ENCODE measurements around the gene CLIP2. TPM values are rescaled to one million over a fixed set of nuclear protein-coding genes. Genes with fewer than 3 reads are reported as not detected.
"Not testable (repeated sequence)": the region's sequence is repeated elsewhere in the genome, so short reads cannot be mapped to it uniquely, and the experiment has no call there.

CLIP2 gene
- total RNA-seq, 2 experiments from 2014 or later: 1.3 to 1.5 TPM

- POLR2A ChIA-PET: no interaction called here
- CTCF ChIA-PET: interaction anchor here (1.6 kb wide), 2 partner anchors 85 to 109 kb away, joined by 4 to 5 read pairs; no protein-coding TSS in a partner anchor
Measured at GRCh38 chr7:74291535-74291934, 2.3 kb downstream of the CLIP2 start.

DNA sequence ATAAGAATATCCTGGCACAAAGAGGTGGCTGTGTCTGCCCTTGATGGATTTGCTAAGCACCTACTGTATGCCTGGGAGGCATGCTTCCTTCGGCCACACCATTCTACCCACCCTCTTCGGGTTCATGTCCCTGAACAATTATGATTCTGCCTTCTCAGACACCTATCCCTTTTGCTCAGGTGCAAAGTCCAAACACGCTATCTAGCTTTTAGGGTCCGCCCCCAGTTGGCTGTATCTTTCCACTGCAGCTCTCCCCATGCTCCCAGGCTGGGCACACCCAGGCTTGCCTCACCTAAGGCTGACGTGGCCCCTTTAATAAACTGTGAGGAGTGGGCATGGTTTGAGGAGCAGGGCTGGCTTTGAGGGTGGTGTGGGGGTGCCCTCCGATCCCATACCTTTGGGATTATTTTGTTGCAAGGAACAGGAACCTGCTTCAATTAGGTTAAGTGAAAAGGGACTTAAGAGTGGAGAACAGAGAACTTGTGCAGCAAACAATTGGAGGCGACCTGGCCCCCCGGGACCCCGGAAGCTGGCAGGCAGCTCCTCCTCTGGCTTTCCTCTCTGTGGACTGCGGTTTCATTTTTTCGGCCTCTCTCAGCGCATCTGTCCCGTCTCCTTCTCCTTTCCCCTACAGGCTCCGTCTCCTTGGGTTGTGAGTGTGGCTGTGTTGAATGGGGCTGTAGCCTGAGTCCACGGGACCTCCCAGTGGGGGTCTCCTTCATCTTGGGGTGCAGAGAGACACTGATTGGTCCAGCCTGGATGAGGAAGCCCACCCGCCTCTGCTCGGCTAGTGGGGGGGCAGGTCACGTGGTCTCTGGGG is 3.8 kb downstream of the CLIP2 start:
- ChIA-PET CTCF (interaction anchor here (1.1 kb wide), 1 partner anchor 108 kb away, joined by 3 read pairs; no protein-coding TSS in a partner anchor), POLR2A (no interaction called here)

DNA sequence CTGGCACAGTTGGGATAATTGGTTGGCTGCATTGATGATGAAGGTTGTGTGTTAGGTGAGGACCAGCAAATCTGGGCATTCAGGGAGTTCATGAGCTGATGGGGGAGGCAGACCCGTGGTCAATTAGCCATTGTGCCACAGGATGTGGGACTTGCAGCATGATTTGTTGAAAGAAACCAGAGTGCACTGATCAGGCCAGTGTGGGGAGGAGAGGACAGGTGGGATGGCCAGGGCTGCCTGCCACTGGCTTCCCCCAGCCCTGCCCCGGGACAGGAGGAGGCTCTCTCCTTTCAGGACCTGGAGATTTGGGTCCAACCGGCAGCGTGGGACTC is 4.3 kb downstream of the CLIP2 start:
- POLR2A ChIA-PET: no interaction called here

DNA sequence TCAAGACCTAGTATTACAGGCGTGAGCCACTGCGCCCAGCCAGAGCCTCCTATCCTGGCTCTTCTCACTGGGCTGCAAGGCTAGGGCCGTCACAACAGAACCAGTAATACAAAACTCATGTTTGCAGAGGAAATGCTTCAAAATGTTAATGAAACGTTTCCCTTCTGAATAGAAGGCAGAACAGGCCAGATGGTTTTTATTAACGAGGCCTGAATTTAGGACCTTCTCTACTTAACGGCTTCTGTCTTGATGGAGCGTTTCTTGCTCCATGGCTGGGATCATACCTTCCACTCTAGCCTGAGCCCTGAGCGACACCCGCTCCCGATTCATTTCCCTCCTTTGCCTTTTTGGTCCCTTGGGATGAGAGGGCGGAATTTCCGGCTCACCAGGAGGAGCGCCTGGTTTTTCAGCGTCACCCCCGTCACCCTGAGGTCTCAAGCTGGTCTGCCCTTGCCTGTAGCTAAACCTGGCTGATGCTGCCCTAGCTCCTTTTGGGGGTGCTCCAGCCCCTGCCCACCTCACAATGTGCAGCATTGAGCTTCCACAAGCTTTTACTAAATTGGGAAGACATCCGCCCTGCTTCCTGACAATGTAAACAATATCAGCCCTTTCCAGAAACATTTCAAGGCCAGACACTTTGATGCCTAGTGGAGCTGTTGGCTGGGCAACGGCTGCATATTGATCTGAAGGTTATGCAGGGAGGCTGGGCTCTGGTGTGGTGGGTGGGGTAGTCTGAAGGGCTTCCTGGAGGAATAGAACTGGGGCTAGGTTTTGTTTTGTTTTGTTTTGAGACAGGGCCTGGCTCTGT is 5.2 kb downstream of the CLIP2 start:
- ChIA-PET CTCF (no interaction called here), POLR2A (no interaction called here)

More for the DNA sequence above, 4.3 kb downstream of the CLIP2 start:
- CTCF ChIA-PET: no interaction called here

DNA sequence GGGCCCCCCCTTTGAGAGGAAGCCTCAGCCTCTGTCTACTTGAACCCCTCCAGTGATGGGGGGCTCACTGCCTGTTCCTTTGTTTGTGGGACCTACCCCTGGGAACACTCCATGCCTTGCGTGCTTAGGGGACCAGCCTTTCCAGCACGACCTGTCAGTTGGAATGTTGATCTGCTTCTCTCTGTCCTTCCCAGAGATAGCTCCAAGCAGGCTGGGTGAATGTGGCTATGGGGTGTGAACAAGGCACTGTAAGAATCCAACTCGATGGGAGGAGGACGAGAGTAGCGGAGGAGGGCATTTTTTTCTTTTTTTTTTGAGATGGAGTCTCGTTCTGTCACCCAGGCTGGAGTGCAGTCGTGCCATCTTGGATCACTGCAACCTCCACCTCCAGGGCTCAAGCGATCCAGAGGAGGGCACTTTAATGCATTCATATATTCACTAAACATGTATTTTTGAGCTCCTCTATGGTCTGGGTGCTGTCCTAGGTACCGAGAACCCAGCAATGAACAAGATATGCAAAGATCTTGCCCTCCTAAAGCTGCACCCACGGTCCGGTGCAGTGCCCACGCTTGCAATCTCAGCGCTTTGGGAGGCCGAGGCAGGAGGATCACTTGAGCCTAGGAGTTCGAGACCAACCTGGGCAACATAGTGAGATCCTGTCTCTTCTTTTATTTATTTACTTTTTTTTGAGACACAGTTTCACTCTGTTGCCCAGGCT is 8.5 kb downstream of the CLIP2 start:
- CTCF ChIA-PET: interaction anchor here (0.7 kb wide), 1 partner anchor 103 kb away, joined by 3 read pairs; no protein-coding TSS in a partner anchor
- POLR2A ChIA-PET: interaction anchor here (0.7 kb wide), 1 partner anchor 1994 kb away, joined by 5 read pairs; no protein-coding TSS in a partner anchor

DNA sequence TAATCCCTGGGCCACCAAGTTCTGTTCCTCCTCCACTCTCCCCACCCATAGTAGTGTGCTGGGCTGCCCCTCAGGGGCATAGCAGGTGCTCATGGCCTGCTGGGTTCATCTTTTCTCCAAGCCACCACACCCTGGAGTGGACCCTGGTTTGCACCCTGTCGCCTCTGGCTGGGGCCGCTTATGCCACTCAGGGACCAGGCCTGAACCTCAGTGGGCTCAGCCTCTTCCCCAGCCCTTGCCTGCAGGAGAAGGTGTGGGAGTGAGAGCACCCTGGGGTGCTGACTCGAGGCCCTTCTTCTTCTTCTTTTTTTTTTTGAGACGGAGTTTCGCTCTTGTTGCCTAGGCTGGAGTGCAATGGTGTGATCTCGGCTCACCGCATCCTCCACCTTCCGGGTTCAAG is 10.2 kb downstream of the CLIP2 start:
- ChIA-PET POLR2A (no interaction called here), CTCF (no interaction called here)

GRCh38 chr7:74300926-74301325 is 11.7 kb downstream of the CLIP2 start:
- CTCF ChIA-PET: no interaction called here
- POLR2A ChIA-PET: no interaction called here

DNA sequence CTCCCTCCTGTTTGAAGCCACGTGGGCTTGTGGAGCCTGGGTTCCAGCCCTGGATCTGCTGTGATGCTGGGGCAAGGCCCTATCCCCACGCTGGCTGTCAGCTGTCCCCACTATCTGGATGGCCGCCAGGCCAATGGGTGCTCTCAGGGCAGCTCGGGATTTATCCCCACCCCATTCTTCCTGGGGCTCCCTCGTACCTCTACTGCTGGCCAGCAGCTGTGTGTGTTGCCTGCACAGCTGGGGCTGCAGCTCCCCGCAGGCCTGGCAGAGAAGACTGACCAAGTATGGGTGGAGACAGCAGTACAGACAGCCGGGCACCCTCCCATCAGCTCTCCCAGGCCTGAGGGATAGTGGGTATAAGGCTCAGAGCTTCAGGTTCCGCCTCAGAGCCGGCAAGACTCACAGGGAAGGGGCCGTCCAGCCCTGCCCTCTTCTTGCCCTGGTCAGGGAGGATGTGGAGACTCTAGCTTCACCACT is 13.6 kb downstream of the CLIP2 start:
- CTCF ChIA-PET: interaction anchor here (1.4 kb wide), 1 partner anchor 98 kb away, joined by 3 read pairs; no protein-coding TSS in a partner anchor
- POLR2A ChIA-PET: no interaction called here

DNA sequence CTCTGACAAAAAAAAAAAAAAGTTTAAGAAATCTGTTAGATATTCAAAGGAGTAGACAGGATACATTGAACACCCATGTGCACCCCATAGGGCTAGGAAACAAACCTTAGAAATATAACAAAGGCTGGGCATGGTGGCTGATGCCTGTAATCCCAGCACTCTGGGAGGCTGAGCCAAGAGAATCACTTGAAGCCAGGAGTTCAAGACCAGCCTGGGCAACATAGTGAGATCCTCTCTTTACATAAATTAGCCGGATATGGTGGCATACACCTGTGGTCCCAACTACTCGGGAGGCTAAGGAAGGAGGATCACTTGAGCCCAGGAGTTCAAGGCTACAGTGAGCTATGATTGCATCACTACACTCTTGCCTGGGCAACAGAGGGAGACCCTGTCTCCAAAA is 15.3 kb downstream of the CLIP2 start:
- ChIA-PET POLR2A (no interaction called here), CTCF (interaction anchor here (1.4 kb wide), 1 partner anchor 98 kb away, joined by 3 read pairs; no protein-coding TSS in a partner anchor)

- POLR2A ChIA-PET: no interaction called here
- CTCF ChIA-PET: interaction anchor here (1.0 kb wide), 1 partner anchor 95 kb away, joined by 3 read pairs; no protein-coding TSS in a partner anchor
Measured at GRCh38 chr7:74306004-74306729, 17.0 kb downstream of the CLIP2 start.

- ChIA-PET CTCF (interaction anchor here (1.0 kb wide), 1 partner anchor 94 kb away, joined by 3 read pairs; no protein-coding TSS in a partner anchor), POLR2A (no interaction called here)
Measured at GRCh38 chr7:74306730-74307469, 17.7 kb downstream of the CLIP2 start.

- CTCF ChIA-PET: no interaction called here
- POLR2A ChIA-PET: no interaction called here
Measured at GRCh38 chr7:74307738-74308505, 18.7 kb downstream of the CLIP2 start.

- ChIA-PET POLR2A (no interaction called here), CTCF (no interaction called here)
Measured at GRCh38 chr7:74309181-74309580, 20.0 kb downstream of the CLIP2 start.

DNA sequence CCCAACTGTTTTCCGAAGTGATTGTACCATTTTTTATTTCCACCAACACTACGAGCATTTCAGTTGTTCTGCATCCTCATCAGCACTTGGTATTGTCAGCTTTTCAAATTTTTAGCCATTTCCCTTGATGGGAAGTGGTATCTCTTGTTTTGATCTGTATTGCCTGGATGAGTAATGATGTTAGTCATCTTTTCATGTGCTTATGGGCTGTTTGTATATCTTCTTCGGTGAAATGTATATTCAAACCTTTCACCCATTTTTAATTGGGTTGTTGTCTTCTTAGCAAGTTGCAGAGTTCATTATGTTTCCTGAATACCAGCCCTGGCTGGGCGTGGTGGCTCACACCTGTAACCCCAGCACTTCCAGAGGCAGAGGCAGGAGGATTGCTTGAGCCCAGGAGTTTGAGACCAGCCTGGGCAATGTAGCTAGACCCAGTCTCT is 22.1 kb downstream of the CLIP2 start:
- ChIA-PET POLR2A (no interaction called here), CTCF (no interaction called here)

DNA sequence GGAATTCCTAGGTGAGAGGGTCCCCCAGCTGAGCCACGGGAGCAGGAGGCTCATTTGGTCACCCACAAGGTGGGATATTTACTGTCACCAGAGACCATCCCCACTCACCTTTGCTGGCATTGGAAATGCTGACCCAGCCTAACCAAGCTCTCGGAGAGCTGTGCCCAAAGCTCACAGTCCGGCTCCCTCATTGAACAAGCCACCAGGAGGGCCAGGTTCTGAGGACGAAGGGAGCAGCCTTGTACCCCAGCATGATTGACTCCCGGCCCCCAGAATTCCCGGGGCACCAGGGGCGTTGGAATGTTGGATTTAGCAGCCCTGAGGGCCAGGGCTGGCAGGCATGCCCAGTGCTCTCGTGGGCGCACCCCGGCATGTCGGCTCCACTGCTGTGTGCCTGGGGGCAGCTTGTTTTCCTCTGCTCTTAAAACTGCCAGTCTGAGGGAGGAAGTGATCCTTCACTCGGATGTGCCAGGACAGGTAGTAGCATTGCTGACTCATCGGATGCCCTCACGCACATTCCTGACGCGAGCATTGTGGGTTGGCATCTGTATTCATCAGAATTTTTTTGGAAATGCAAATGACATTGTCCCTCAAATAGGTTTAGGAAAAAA is 23.3 kb downstream of the CLIP2 start:
- ChIA-PET POLR2A (no interaction called here), CTCF (no interaction called here)

GRCh38 chr7:74315891-74316290 is 26.7 kb downstream of the CLIP2 start:
- POLR2A ChIA-PET, CTCF ChIA-PET: not testable (repeated sequence)

DNA sequence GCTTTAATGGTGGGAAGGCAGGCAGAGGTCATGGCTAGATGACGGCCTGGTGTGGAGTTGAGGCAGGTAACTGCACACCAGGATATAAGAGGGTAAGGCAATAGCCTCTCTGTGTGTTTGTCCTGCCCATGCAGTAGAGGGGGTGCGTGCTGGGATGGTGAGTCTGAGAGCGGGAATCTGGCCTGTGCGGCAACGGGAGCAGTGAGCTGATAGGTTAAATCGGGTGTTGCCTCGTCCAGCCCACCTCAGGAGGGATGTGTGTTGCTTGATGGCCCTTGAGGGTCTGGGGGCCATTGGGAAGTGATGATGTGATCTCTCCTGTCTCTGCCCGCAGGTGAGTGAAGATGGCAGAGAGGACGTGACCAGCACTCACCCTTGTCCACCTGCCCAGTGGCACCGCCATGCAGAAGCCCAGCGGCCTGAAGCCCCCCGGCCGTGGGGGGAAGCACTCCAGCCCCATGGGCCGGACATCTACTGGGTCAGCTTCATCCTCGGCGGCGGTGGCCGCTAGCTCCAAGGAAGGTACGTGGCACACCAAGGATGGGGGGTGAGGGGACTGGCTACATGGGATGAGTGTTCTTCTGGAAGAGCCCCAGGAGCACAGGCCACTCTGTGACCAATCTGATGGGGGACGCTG is 28.1 kb downstream of the CLIP2 start:
- POLR2A ChIA-PET: interaction anchor here (0.6 kb wide), 1 partner anchor 199 kb away, joined by 6 read pairs; no protein-coding TSS in a partner anchor
- CTCF ChIA-PET: interaction anchor here (0.6 kb wide), 1 partner anchor 54 kb away, joined by 3 read pairs; no protein-coding TSS in a partner anchor

All from activated CD8-positive, alpha-beta memory T cell treated with anti-CD3 and anti-CD28 coated beads for 36 hours (primary cell).